ENCODE results near the gene INAVA. TPM values are rescaled to one million over a fixed set of nuclear protein-coding genes. Genes with fewer than 3 reads are reported as not detected.

Gene INAVA
- total and polyA plus RNA-seq, 2 of the 13 experiments (the other 11 are each of a cell fraction or from before 2014, with no cell fraction given) = 6.0 to 13.5 TPM

- no peak for TF ChIP-seq ZNF512 (CRISPR knock-in tag; IDR thresholded peaks at IDR 0.05)
- no peak for TF ChIP-seq NCOR1 (IDR thresholded peaks at IDR 0.05; ENCODE audit: borderline replicate concordance, low read length)
- TF ChIP-seq, protein P1, sequence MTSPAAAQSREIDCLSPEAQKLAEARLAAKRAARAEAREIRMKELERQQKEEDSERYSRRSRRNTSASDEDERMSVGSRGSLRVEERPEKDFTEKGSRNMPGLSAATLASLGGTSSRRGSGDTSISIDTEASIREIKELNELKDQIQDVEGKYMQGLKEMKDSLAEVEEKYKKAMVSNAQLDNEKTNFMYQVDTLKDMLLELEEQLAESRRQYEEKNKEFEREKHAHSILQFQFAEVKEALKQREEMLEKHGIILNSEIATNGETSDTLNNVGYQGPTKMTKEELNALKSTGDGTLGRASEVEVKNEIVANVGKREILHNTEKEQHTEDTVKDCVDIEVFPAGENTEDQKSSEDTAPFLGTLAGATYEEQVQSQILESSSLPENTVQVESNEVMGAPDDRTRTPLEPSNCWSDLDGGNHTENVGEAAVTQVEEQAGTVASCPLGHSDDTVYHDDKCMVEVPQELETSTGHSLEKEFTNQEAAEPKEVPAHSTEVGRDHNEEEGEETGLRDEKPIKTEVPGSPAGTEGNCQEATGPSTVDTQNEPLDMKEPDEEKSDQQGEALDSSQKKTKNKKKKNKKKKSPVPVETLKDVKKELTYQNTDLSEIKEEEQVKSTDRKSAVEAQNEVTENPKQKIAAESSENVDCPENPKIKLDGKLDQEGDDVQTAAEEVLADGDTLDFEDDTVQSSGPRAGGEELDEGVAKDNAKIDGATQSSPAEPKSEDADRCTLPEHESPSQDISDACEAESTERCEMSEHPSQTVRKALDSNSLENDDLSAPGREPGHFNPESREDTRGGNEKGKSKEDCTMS (CRISPR knock-in tag; conservative IDR thresholded peaks at IDR 0.05) = no peak
- TF ChIP-seq HOXD1 (CRISPR knock-in tag; IDR thresholded peaks at IDR 0.05) = no peak
- TF ChIP-seq ZNF781 (CRISPR knock-in tag; IDR thresholded peaks at IDR 0.05; ENCODE audit: borderline replicate concordance, not compliant biosample characterization) = peak; percentile 42
- no peak; the same call in 1 of the 2 replicates for TF ChIP-seq ZNF580 (CRISPR knock-in tag; IDR thresholded peaks at IDR 0.05; ENCODE audit: borderline replicate concordance, low read depth)
- no peak for TF ChIP-seq SRF (IDR thresholded peaks at IDR 0.05; ENCODE audit: low read depth, low read length)
- TF ChIP-seq SOX13 (IDR thresholded peaks at IDR 0.05) = no peak
- TF ChIP-seq SOX13 (CRISPR knock-in tag; conservative IDR thresholded peaks at IDR 0.05 in 1 of 2, IDR thresholded peaks at IDR 0.05 in 1 of 2) = no peak
- peak; percentile 79; the same call in 1 of the 2 replicates for TF ChIP-seq ZNF3 (CRISPR knock-in tag; IDR thresholded peaks at IDR 0.05)
- TF ChIP-seq ZBTB42 (CRISPR knock-in tag; IDR thresholded peaks at IDR 0.05) = peak; percentile 68; the same call in 1 of the 2 replicates
- 0 out of 2 replicates have a peak, but pooled peaks have one; percentile 27 for TF ChIP-seq ESRRA (CRISPR knock-in tag; IDR thresholded peaks at IDR 0.05; ENCODE audit: low read depth)
- no peak for TF ChIP-seq POLR2AphosphoS2 (IDR thresholded peaks at IDR 0.05; ENCODE audit: low read depth, low read length)
- TF ChIP-seq ZFP37 (CRISPR knock-in tag; IDR thresholded peaks at IDR 0.05; ENCODE audit: borderline replicate concordance) = no peak
- TF ChIP-seq ZBED4 (CRISPR knock-in tag; IDR thresholded peaks at IDR 0.05; ENCODE audit: borderline replicate concordance) = peak; percentile 65; the same call in 1 of the 2 replicates
- no peak for TF ChIP-seq ZNF746 (CRISPR knock-in tag; IDR thresholded peaks at IDR 0.05)
Measured at GRCh38 chr1:200890818-200891773, 3.6 kb upstream of the INAVA start (continued).
